Urothelium cell line (cell line): ENCODE data around the gene SDF4.
"Not testable (repeated sequence)": the region's sequence is repeated elsewhere in the genome, so short reads cannot be mapped to it uniquely, and the experiment has no call there.

Experiments used
- DNase-seq: peaks from one replicate; pipeline ENCODE4 v3.0.0; 2011; ENCODE audit warnings: low spot score, mixed read lengths
- FAIRE-seq: peaks from 2 replicates; lab custom pipeline; 2011; peaks lifted over from hg19 to GRCh38; lab: Jason Lieb, UNC

Gene SDF4

DNA sequence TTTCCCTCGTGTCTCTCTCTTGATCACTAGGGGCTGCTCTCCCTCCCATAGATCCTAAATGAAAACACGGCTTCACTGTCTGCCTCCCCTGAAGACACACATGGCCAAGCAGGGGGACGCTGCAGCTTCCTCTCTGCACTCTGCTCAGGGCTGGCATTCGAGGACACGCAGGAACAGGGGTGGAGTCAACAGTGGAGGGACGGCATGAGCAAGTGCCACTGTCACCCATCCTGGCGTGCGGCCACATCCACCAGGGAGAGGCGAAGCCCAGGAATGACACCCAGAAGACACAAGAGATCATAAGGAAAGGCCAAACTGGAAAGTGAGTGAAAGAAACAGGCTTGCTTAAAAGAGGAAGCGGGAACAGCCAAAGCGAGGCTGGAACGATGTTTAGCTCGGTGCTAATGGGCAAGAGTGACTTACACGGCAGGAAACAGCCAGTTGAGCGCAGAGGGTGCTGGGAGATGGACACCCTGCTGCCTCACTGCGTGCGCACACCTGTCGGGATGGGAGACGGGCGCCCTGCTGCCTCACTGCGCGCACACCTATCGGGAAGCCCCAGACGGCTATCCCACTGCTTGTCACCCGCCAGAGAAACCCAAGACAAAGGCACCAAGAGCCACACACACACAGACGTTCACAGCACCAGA is 28.3 kb upstream of the SDF4 start:
- FAIRE-seq (no peak), DNase-seq (no peak)

DNA sequence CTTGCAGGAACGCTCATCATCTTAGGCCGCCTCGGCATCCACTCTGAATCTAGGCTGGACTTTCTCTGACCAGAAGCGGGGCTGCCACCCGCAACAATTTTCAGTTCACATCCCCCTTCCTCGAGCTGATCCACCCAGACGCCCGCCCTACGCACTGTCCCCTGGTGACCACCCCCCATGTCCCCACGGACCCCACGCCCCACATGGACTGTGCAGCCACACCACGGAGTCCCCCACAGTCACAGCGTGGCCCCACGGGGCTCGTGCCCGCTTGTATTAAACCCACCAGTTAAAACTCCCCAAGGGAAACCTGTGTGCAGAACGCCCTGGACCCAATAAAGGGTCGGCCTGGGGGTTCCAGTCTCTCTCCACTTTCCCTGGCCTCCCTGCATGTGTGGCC is 27.7 kb upstream of the SDF4 start:
- FAIRE-seq (no peak), DNase-seq (no peak)

DNA sequence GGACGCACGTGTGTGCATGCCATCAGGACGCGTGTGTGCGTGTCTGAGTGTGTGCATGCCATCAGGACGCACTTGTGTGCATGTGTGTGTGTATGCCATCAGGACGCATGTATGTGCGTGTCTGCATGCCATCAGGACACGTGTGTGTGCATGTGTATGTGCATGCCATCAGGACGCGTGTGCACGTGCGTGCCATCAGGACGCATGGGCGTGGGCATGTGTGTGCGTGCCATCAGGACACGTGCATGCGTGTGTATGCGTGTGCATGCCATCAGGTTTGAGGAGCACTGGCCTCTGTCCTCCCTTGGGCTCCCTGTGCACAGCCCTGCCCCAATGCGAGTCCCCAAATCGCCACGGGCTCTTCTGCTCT is 27.3 kb upstream of the SDF4 start:
- FAIRE-seq (peak; percentile 98), DNase-seq (no peak)

DNA sequence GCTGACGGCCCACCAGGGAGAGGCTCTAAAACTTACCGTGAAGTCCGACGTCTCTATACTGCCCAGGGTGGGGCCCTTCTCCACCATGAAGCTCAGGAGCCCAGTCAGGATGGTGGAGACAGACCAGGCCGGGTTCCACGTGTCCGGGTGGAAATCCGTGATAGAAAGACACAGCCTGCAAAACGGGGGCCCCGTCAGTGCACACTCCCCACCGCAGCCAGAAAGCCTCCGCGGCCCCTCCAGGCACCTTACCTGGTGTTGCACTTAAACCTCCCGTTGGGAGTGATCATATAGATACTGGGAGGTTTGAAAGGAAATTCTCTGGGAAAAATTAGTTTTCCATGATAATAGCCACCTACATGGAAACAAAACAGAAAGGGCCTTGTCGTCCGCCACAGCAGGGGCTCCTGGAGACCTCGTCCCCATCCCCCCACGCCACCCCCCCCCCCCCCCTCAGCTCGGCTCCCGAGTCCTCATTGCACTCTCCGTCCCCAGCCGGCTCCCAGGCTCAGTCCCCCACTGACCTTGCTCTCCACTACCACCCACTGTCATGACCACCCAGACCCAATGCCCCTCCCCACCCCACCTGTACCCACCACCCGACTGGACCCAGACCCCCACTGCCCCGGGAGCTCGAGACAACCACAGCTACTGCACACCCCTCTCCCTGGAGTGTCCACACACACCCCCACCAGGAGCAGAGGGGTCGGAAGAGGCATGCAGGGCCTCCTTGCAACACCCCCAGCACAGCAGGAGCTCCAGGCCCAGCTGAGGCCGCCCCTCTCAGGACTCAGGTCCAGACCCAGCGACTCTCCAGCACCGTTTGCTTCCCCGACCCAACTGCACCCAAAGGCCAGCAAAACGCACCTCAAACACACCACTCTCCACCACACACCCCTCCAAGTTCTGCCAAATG is 25.4 kb upstream of the SDF4 start:
- FAIRE-seq (no peak), DNase-seq (no peak)

DNA sequence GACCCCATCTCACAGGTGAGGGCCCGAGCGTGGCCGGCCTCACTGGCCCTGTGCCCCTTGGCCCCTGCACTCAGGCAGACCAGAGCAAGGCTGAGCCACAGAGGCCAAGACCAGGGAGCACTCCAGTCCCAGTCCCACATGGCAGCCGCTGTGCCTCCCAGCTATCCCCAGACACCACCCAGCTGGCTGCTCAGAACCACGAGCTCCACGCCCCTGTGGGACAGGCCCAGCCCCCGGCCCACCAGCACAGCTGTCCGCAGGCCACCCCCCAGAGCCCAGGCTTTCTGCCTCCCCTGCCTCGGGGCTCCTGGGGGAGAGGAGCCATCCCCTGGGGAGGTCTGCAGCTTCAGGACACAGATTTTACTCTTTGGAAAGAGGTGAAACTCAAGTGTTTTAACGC is 23.8 kb upstream of the SDF4 start:
- FAIRE-seq (no peak), DNase-seq (no peak)

DNA sequence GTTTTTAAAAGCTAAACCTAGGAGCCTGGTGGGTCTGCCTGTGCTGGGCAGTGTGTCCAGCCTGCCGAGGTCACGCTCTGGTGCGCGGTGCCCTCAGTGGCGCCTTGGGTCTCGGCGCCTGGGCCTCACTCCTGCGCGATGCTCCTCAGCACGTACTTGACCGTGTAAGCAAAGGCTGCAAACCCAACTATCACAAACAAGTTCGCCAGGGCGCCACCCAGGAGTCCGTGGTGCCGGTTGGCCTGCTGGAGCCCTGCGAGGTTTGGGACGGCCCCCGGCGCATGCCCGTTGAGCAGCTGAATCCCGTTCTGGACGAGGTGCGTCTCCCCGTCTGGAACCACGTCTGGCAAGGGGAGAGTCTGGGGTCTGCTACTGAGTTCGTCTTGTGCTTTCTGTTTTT is 23.3 kb upstream of the SDF4 start:
- no peak for FAIRE-seq
- no peak for DNase-seq

DNA sequence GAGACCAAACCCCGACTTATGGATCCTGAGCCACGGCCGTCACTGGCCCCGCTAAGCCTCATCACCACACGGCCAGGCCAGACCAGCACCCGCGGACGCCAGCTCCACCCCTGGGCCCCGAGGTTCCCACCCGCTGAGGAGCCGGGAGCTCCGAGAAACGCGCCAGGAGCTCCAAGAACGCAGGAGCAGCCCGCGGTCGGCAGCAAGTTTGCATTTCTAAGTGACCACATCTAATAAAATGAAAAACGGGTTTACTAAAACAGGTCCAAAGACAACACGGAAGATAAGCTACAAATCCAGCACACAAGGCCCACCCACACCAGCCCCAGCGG is 22.8 kb upstream of the SDF4 start:
- DNase-seq, result no peak
- no peak for FAIRE-seq

DNA sequence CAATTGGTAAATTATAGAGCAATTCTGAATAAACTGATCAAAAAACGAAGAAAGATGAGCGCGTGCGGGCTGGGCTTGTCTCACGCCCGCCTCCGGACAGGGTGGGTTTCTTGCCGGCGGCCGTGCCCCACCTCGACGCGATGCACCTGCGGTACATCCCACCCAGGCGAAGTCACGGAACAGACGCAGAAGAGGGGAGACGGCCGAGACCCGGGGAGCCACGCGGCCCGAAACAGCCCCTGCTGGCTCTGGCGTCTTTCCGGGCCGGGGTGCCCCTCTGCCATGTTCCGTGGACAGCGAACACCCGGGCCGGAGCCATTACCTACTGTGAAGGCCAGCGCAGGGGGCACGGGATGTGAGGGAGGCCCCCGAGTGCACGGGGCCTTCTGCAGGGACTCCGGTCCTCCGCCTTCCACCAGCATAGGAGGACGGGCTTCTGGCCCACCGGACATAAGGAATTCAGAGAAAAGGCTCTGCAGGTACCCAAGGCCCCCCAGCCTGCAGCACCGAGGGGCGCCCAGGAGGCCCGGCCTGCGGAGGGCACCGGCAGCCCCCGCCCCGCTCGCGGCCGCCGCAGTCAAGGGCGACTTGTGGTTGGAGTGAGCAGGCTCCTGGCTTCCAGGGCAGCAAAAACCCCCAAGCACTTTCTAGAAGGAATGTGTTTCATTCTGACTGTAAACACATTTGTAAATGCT is 22.3 kb upstream of the SDF4 start:
- no peak for FAIRE-seq
- no peak for DNase-seq

DNA sequence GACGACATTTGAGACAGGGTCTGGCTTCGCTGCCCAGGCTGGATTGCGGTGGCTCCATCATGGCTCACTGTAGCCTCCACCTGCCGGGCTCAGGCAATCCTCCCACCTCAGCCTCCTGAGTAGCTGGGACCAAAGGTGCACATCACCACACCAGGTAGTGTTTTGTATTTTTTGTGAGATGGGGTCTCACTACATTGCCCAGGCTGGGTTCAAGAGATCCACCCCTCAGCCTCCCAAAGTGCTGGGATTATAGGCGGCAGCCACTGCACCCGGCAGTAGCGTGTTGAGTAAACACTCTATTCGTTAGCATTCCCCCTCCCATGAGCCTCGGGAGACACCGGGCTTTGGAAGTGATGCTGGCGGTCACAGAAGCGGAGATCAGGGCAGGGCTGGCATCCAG is 21.5 kb upstream of the SDF4 start:
- FAIRE-seq (no peak), DNase-seq (no peak)

DNA sequence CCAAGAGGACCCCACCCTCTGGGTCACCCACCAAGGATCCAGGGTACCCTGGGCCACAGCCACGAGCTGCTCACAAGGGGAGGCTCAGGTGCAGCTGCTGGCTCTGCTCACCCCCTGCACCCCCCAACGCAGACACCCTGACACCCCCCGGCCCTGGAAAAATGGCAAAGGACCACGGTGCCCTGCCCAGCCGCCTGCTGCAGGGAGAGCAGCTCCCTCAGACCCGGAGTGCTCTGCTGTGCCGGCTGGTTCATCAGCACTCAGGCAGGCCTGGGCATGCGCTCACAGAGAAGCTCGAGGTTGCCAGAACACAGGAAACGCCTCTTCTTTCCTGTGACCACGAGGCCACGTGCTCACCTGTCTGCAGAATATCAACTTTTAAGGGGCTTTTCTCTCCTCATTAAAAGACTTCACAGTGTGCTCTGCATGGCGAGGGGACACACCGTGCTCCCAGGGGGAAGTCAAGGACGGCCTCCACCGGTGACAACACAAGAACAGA is 19.0 kb upstream of the SDF4 start:
- no peak for FAIRE-seq

DNA sequence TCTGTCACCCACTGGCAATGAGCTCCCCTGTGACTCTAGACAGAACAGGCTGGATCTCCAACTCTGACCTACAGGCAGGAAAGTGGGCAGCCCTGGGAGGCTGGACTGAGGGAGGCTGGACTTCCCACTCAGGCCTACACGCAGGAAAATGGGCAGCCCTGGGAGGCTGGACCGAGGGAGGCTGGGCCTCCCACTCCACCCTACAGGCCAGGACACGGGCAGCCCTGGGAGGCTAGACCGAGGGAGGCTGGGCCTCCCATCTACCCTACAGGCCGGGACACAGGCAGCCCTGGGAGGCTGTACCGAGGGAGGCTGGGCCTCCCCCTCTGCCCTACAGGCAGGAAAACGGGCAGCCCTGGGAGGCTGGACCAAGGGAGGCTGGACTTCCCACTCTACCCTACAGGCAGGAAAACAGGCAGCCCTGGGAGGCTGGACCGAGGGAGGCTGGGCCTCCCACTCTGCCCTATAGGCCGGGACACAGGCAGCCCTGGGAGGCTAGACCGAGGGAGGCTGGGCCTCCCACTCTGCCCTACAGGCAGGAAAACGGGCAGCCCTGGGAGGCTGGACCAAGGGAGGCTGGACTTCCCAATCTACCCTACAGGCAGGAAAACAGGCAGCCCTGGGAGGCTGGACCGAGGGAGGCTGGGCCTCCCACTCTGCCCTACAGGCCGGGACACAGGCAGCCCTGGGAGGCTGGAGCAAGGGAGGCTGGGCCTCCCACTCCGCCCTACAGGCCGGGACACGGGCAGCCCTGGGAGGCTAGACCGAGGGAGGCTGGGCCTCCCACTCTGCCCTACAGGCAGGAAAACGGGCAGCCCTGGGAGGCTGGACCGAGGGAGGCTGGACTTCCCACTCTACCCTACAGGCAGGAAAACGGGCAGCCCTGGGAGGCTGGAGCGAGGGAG is 16.5 kb upstream of the SDF4 start:
- FAIRE-seq, DNase-seq: not testable (repeated sequence)

More for the DNA sequence above, 19.0 kb upstream of the SDF4 start:
- no peak for DNase-seq

DNA sequence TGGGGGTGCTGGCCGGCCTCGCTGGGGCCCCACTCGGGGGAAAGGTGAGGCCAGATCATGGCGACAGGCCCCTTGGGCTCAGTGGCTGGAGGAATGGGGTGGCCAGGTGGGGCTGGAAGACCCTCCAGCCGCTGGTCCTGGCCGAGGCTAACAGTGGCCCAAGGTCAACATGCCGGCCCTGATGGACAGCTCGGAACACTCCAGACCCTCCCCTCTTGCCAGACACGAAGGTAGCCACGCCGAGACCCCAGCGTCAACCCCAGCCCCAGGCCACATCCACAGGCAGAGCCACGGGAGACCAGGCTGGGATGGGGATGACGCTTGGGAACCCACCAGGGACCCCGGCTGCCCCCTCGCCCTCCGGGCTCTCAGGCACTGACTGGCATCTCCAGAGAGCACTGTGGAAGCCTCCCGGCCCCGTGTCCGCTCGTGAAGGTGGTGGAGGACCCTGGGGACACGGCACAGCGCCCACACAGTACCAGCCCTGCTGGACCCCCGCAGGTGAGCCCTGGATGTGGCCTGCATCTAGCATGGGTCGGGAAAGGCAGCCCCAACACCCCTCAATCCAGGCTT is 15.6 kb upstream of the SDF4 start:
- FAIRE-seq, result no peak
- no peak for DNase-seq

DNA sequence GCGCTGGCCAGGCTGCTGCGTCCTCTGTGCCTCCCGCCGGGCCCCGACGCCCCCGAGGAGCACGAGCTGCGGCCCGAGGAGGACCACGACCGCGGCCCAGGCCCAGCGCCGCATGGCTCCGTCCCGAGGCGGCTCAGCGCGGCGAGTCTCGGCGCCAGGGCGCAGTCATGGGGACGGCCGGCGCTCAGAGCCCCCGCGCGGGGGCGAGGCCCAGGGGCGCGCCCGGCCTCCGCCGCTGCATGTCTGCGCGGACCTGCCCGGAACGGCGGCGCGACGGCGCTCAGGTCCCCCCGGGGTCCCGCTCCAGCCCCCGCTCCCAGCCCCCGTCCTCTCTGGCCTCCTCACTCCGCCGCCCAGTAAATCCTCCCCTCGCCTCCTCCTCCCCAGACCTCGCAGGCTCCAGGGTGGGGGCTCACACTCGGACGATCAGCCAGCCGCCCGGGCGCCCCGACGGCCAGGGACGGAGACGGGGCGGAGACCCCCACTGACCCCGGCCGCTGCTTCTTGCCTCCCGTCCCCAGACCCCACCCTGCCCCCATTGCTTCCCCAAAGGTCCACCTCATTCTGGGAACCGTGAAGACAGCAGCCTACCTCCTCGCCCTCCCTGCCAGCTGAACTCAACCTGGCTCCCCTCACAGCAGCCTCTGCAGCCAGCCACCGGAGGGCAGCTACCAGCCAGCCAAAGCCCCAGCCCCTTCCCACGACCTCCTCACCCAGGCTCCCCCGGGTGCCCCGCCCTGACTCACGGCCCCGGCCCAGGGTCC is 15.0 kb upstream of the SDF4 start, which contains the start of gene C1QTNF12:
C1QTNF12 (minus strand) TSS at position 146 of the 764 bp plus-strand sequence; CDS start at position 114, 32 bp downstream.
- FAIRE-seq, result no peak
- no peak for DNase-seq

DNA sequence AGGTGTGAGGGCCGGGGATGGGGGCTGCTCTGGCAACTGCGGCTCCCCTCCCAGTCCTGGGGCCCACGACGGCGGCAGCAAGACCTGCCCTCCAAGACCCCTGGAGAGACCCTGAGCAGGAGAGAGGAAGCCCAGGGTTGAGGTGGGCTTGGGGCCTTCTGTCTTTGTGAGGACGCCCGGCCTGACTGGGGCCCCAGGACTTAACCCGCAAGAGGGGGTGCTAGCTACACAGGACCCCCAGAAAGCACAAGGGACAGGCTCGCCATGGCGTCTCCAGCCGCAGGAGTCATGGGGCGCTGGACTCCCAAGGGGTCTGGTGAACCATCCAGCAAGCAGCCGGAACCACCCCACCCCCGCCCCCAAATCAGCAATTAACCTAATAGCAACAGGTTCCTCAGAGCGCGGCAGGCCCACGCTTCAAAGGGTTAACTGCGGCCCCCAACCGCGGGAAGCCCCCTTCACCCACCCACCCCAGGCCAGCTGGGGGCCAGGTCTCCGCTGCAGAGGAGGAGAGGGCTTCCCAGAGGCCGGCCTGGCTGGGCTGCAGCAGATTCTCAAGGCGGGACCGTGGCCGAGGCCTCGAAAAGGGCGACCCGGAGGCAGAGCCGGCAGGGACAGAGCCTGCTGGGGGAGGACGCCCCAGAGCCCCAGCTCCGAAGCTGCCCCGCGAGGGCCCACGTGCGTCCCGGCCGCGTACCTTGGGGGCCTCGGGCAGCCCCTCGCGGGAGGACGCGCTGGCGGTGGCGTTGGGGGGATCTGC is 14.2 kb upstream of the SDF4 start:
- no peak for DNase-seq
- no peak for FAIRE-seq

DNA sequence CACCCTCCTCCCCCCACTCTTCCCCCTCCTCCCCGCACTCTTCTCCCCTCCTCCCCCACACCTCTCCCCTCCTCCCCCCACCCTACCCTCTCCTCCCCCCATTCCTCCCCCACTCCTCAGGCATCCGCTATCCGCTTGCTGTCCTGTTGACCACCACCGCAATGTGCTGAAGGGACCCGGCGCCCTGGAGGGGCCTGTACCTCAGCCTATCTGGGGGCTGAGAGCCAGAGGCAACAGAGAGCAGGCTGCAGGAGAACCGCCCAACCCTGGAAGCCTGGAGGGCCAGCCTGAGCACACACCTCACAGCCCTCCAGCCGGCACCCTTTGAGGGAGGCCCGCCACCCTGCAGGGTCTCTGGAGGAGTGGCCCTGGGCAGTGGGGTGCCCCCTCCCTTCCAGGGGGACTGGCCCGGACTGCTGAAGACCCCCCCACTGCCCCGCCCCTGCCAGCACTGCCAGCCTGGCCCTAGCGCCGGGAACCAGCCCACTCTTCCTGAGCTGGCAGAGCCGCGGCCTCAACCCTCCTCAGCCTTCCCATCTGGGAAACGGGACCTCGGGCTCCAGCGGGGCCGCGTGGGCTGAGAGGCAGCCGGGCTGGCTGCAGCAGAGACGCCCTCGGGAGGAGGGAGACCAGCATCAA is 13.5 kb upstream of the SDF4 start:
- FAIRE-seq (no peak), DNase-seq (no peak)

DNA sequence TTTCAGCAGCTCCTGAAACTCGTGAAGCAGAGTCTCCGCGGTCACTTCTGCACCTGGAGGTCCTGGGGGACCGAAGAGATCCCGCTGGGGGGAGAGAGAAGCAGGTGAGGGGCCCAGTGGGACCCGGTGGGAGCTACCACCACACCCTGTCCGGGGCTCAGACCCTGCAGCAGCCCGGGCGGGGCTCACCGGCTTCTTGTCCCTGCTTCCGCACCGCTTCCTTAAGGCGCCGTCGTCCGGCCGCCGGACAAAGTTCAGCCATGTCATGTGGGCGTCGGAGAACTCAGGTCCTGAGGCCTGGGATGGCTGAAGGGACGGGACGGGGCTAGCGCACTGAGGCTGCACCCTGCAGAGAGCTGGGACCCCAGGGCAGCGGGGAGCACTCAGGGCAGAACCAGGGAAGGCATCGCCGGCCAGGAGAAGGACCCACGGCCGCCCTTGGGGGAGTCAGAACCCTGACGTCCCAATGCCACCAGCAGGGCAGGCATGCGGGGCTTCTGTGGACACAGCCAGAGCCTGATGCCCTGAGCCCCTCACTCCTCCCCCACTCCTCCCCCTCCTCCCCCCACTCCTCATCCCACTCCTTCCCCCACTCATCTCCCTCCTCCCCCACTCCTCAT is 12.5 kb upstream of the SDF4 start:
- no peak for DNase-seq

DNA sequence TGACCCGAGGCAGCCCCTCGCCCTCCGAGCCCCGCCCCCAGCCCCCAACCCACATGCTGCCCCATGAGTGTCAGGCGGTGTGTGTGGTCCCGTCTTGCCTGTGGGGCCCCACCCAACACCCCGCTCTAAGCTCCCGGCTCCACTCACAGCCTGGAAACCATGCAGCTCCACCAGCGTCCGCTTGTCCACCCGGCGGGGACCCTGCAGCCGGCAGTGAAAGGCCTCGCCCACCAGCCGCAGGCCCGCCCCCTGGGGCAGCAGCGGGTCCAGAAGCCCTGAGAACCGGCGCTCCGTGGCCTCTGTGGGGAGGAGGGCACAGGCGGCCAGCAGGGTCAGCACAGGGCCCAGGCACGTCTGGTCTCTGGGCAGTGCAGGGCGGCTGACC is 12.0 kb upstream of the SDF4 start:
- FAIRE-seq (no peak), DNase-seq (no peak)

More for the DNA sequence above, 12.5 kb upstream of the SDF4 start:
- no peak for FAIRE-seq

DNA sequence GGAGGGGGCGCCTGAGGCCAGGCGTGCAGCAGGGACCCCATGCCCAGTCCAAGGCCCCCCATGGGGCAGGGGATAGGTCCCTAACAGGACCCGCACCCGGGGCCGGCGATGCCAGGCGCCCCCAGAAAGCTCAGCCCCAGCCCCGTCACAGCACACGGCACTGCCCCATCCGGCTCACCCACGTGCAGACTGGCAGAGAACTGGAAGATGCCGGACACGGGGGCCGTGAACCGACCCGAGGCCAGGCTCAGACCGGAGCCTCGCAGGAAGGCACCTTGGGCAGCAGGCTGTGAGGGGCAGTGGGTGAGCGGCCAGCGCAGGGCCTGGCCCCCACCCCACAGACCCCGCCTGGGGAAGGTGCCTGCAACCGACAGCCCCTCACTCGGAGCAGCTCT is 11.5 kb upstream of the SDF4 start:
- DNase-seq, result no peak
- FAIRE-seq, result no peak
